ENCODE data around the gene DCLK3.

Gene DCLK3, protein sequence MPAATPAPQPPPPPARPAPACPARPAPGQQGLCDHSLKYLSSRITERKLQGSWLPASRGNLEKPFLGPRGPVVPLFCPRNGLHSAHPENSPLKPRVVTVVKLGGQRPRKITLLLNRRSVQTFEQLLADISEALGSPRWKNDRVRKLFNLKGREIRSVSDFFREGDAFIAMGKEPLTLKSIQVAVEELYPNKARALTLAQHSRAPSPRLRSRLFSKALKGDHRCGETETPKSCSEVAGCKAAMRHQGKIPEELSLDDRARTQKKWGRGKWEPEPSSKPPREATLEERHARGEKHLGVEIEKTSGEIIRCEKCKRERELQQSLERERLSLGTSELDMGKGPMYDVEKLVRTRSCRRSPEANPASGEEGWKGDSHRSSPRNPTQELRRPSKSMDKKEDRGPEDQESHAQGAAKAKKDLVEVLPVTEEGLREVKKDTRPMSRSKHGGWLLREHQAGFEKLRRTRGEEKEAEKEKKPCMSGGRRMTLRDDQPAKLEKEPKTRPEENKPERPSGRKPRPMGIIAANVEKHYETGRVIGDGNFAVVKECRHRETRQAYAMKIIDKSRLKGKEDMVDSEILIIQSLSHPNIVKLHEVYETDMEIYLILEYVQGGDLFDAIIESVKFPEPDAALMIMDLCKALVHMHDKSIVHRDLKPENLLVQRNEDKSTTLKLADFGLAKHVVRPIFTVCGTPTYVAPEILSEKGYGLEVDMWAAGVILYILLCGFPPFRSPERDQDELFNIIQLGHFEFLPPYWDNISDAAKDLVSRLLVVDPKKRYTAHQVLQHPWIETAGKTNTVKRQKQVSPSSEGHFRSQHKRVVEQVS

DNA sequence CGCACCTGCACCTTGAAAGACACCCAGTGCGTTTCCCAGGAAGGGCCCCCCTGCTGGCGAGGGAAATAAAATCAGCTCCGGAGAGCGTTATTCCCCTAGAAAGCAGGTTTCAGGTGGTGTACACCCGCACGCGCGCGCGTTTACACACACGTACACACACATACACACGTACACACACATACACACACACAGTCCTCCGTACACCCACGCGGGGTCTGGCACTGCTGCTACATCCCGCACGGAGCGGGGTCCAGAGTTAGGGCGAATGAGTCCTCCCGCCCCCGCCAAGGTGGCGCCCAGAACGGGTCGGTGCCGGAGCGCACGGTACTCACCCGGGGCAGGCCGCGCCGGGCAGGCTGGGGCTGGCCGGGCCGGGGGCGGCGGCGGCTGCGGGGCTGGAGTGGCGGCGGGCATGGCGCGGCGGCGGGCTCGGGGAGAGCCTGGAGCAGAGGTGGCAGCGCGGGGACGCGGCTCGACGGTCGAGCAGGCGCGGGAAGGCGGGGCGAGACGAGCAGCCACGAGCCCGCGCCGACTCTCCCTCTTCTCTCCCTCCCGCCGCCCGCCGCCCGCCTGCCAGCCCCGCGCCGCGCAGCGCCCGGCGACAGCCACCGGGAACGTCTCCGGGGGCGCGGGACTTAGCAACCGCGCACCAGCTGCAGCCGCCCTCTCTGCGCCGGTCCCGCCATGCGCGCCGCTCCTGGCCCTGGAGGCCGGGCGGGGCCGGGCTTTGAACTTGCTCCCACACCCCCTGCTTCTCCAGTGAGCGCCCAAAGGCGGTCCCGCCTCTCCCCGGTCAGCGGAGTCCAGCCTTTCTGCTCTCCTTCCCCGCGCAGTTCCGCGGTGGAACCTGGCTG, at the start of gene DCLK3:
DCLK3 (minus strand) TSS at position 704 of the 854 bp plus-strand sequence; CDS start at position 414, 290 bp downstream.
- DNase-seq (ENCODE audit: low read depth, low spot score), result no peak
- ChIA-PET POLR2A (no interaction called here), CTCF (no interaction called here)
- H3K4me3 ChIP-seq (ENCODE audit: low read depth, low read length), result no peak within 1 kb of the TSS
- TF ChIP-seq, protein P1, sequence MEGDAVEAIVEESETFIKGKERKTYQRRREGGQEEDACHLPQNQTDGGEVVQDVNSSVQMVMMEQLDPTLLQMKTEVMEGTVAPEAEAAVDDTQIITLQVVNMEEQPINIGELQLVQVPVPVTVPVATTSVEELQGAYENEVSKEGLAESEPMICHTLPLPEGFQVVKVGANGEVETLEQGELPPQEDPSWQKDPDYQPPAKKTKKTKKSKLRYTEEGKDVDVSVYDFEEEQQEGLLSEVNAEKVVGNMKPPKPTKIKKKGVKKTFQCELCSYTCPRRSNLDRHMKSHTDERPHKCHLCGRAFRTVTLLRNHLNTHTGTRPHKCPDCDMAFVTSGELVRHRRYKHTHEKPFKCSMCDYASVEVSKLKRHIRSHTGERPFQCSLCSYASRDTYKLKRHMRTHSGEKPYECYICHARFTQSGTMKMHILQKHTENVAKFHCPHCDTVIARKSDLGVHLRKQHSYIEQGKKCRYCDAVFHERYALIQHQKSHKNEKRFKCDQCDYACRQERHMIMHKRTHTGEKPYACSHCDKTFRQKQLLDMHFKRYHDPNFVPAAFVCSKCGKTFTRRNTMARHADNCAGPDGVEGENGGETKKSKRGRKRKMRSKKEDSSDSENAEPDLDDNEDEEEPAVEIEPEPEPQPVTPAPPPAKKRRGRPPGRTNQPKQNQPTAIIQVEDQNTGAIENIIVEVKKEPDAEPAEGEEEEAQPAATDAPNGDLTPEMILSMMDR (IDR thresholded peaks at IDR 0.05; ENCODE audit: insufficient read depth, low read length, missing control alignments), result no peak

DNA sequence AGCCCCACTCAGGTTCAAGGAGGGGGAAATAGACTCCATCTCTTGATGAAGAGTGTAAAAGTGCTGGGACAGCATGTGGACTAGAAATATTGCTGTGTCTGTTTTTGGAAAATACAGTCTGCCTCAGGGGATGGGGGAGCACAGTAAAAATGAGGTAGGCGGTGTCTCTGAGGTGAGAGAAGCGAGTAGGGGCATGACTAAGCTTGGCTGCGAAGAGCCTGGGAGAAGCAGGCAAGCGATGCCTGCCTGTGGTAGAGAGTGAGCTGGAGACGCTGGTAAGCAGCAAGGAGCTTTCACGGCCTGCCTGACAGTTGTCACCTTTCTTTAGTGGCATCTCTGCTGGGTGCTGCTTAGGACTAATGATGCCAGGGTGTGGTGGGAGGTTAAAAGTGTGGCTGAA, 49.0 kb upstream of the DCLK3 start:
- ChIA-PET POLR2A (no interaction called here), CTCF (interaction anchor here (1.2 to 4.2 kb wide), 2 partner anchors 12 to 55 kb away, joined by 7 to 17 read pairs; no protein-coding TSS in a partner anchor)
- TF ChIP-seq, protein P1 (IDR thresholded peaks at IDR 0.05; ENCODE audit: insufficient read depth, low read length, missing control alignments), result no peak
- no peak for DNase-seq (ENCODE audit: low read depth, low spot score)
- no peak overlapping the region for H3K4me3 ChIP-seq (ENCODE audit: low read depth, low read length)

GRCh38 chr3:36812240-36812639, 47.9 kb upstream of the DCLK3 start:
- POLR2A ChIA-PET, result no interaction called here
- CTCF ChIA-PET, result interaction anchor here (1.2 to 4.2 kb wide), 2 partner anchors 13 to 57 kb away, joined by 7 to 17 read pairs; no protein-coding TSS in a partner anchor
- TF ChIP-seq, protein P1 (IDR thresholded peaks at IDR 0.05; ENCODE audit: insufficient read depth, low read length, missing control alignments), result no peak
- no peak for DNase-seq (ENCODE audit: low read depth, low spot score)
- H3K4me3 ChIP-seq (ENCODE audit: low read depth, low read length), result no peak overlapping the region

- TF ChIP-seq, protein P1 (IDR thresholded peaks at IDR 0.05; ENCODE audit: insufficient read depth, low read length, missing control alignments), result no peak
- ChIA-PET CTCF (no interaction called here), POLR2A (no interaction called here)
- H3K4me3 ChIP-seq (ENCODE audit: low read depth, low read length), result no peak overlapping the region
- no peak for DNase-seq (ENCODE audit: low read depth, low spot score)
Measured at GRCh38 chr3:36811768-36812167, 47.4 kb upstream of the DCLK3 start.

- TF ChIP-seq, protein P1 (IDR thresholded peaks at IDR 0.05; ENCODE audit: insufficient read depth, low read length, missing control alignments), result no peak
- DNase-seq (ENCODE audit: low read depth, low spot score), result no peak
- POLR2A ChIA-PET, result no interaction called here
- CTCF ChIA-PET, result no interaction called here
- no peak overlapping the region for H3K4me3 ChIP-seq (ENCODE audit: low read depth, low read length)
Measured at GRCh38 chr3:36804295-36805055, 40.1 kb upstream of the DCLK3 start.
